HEK293 (cell line): ENCODE results near the gene NME1.
A peak's percentile ranks its signal among the peaks of the same experiment; 100 is the strongest.

Experiments used
- BCL11A ChIP-seq: fragments of 450-650 bp; formaldehyde crosslinking; IDR thresholded peaks from 2 replicates; pipeline ENCODE4 v1.5.1; 2016; ENCODE audit warnings: low read depth, missing biosample characterization, missing genetic modification characterization
- HOXC10 ChIP-seq: sonication (generic); formaldehyde crosslinking; IDR thresholded peaks from 2 replicates; pipeline ENCODE4 v1.8.1; 2023; ENCODE audit warnings: mild to moderate bottlenecking, missing genetic modification reagents
- PRDM1 ChIP-seq: fragments of 450-650 bp; formaldehyde crosslinking; IDR thresholded peaks from 2 replicates; pipeline ENCODE4; 2016; ENCODE audit warnings: missing biosample characterization, missing genetic modification characterization
- REPIN1 ChIP-seq: fragments of 450-650 bp; formaldehyde crosslinking; IDR thresholded peaks from 2 replicates; pipeline ENCODE4 v1.5.1; 2017; ENCODE audit warnings: missing biosample characterization, missing genetic modification characterization, low read depth
- SCRT2 ChIP-seq: fragments of 450-650 bp; formaldehyde crosslinking; IDR thresholded peaks from 2 replicates; pipeline ENCODE4 v1.5.1; 2016; ENCODE audit warnings: missing biosample characterization, missing genetic modification characterization
- SP7 ChIP-seq: fragments of 450-650 bp; formaldehyde crosslinking; IDR thresholded peaks from 2 replicates; pipeline ENCODE4 v1.5.1; 2016; ENCODE audit warnings: missing biosample characterization, missing genetic modification characterization
- ZBTB21 ChIP-seq: fragments of 450-650 bp; formaldehyde crosslinking; IDR thresholded peaks from 2 replicates; pipeline ENCODE4 v1.5.1; 2017; ENCODE audit warnings: missing biosample characterization, missing genetic modification characterization
- ZFHX2 ChIP-seq: fragments of 450-650 bp; formaldehyde crosslinking; conservative IDR thresholded peaks from 2 replicates; pipeline ENCODE4 v1.5.1; 2016; ENCODE audit warnings: missing biosample characterization, missing genetic modification characterization
- ZNF157 ChIP-seq: fragments of 450-650 bp; formaldehyde crosslinking; IDR thresholded peaks from 2 replicates; pipeline ENCODE4 v1.5.1; 2016; ENCODE audit warnings: missing biosample characterization, missing genetic modification characterization
- ZNF174 ChIP-seq: fragments of 450-650 bp; formaldehyde crosslinking; IDR thresholded peaks from 2 replicates; pipeline ENCODE4 v1.5.0; 2017; ENCODE audit warnings: missing biosample characterization, mild to moderate bottlenecking, missing genetic modification characterization
- ZNF211 ChIP-seq: fragments of 450-650 bp; formaldehyde crosslinking; IDR thresholded peaks from 2 replicates; pipeline ENCODE4 v1.5.1; 2016; ENCODE audit warnings: low read depth, missing biosample characterization, missing genetic modification characterization
- ZNF292 ChIP-seq: fragments of 450-650 bp; formaldehyde crosslinking; IDR thresholded peaks from 2 replicates; pipeline ENCODE4 v1.5.1; 2016; ENCODE audit warnings: low read depth, missing biosample characterization, missing genetic modification characterization, borderline replicate concordance
- ZNF426 ChIP-seq: fragments of 450-650 bp; formaldehyde crosslinking; IDR thresholded peaks from 2 replicates; pipeline ENCODE4 v1.5.1; 2017; ENCODE audit warnings: missing biosample characterization, missing genetic modification characterization, mild to moderate bottlenecking, inconsistent platforms, moderate library complexity
- ZNF521 ChIP-seq: fragments of 450-650 bp; formaldehyde crosslinking; IDR thresholded peaks from 2 replicates; pipeline ENCODE4 v1.5.1; 2017; ENCODE audit warnings: missing biosample characterization, mild to moderate bottlenecking, missing genetic modification characterization
- ZNF549 ChIP-seq: fragments of 450-650 bp; IDR thresholded peaks from 2 replicates; pipeline ENCODE4 v1.5.1; 2018; ENCODE audit warnings: missing biosample characterization, missing genetic modification characterization, mild to moderate bottlenecking, inconsistent platforms, moderate library complexity
- ZNF555 ChIP-seq: fragments of 450-650 bp; formaldehyde crosslinking; conservative IDR thresholded peaks from 2 replicates; pipeline ENCODE4 v1.5.1; 2017; ENCODE audit warnings: missing biosample characterization, mild to moderate bottlenecking, missing genetic modification characterization, inconsistent platforms
- ZNF610 ChIP-seq: fragments of 450-650 bp; formaldehyde crosslinking; IDR thresholded peaks from 2 replicates; pipeline ENCODE4 v1.5.1; 2016; ENCODE audit warnings: missing biosample characterization, missing genetic modification characterization, borderline replicate concordance
- ZNF623 ChIP-seq: fragments of 450-650 bp; formaldehyde crosslinking; IDR thresholded peaks from 2 replicates; pipeline ENCODE4 v1.5.1; 2016; ENCODE audit warnings: missing biosample characterization, missing genetic modification characterization
- ZNF670 ChIP-seq: fragments of 450-650 bp; formaldehyde crosslinking; IDR thresholded peaks from 2 replicates; pipeline ENCODE4 v1.5.1; 2016; ENCODE audit warnings: missing biosample characterization, missing genetic modification characterization, low read depth
- ZNF747 ChIP-seq: fragments of 450-650 bp; formaldehyde crosslinking; IDR thresholded peaks from 2 replicates; pipeline ENCODE4 v1.5.1; 2016; ENCODE audit warnings: missing biosample characterization, missing genetic modification characterization
- ZNF785 ChIP-seq: fragments of 450-650 bp; formaldehyde crosslinking; IDR thresholded peaks from 2 replicates; pipeline ENCODE4 v1.5.1; 2016; ENCODE audit warnings: missing biosample characterization, missing genetic modification characterization
- TF ChIP-seq, protein P1 (sequence below): fragments of 450-650 bp; formaldehyde crosslinking; conservative IDR thresholded peaks from 2 replicates; pipeline ENCODE4 v1.5.1; 2016; ENCODE audit warnings: low read depth, missing biosample characterization, missing genetic modification characterization
- TF ChIP-seq, protein P2 (sequence below): fragments of 450-650 bp; formaldehyde crosslinking; IDR thresholded peaks from 2 replicates; pipeline ENCODE4 v1.5.1; 2016; ENCODE audit warnings: missing biosample characterization, missing genetic modification characterization
- TF ChIP-seq, protein P3 (sequence below): fragments of 450-650 bp; formaldehyde crosslinking; IDR thresholded peaks from 2 replicates; pipeline ENCODE4 v1.5.1; 2016; ENCODE audit warnings: missing biosample characterization, missing genetic modification characterization
- TF ChIP-seq, protein P4 (sequence below): fragments of 450-650 bp; formaldehyde crosslinking; IDR thresholded peaks from 2 replicates; pipeline ENCODE4 v1.5.1; 2016; ENCODE audit warnings: missing biosample characterization, missing genetic modification characterization
- TF ChIP-seq, protein P5 (sequence below): fragments of 450-650 bp; IDR thresholded peaks from 2 replicates; pipeline ENCODE4 v1.5.1; 2018; ENCODE audit warnings: missing biosample characterization, mild to moderate bottlenecking, missing genetic modification characterization

Gene NME1

DNA sequence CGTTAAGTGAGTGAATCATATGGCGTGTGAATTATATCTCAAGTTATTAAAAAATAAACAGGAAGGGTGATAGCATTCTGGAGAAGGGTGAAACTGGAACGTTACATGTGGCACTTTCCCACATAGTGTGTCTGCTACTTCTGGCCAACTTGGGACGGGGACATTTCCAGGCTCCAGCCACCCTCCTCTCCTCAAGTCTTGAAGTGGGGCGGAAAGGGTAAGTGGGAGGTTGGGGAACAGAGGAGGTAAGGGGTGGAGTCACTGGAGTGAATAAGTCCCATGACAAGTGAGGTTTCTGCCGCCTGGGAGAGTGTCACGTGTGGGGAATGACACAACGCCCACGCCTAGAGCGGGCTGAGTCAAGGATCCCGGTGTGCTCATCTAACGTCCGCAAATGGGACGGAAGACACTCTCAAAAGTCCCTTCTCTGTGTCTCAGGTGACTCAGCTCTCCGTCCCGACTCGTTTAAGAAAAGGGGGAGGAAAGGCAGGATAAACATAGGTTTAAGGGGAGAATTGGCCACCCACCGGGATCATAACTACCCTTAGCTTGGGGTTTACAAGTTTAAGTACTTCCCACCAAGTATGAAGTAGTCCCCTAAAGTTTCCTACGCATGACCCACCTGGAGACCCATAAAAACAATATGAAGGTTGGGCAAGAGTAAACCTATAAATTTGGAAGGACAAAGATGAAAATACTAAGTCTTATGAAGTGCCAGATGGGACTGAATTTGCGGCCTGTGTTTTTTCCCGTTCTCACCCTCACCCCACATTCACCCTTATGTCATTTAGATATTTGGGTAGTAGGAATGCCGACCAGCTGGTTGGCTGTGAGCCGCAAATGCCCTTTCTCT lies 31.5 kb upstream of the NME1 start (continued):
- TF ChIP-seq ZNF785 (no peak), ZNF426 (tag by site-specific recombination) (no peak), PRDM1 (tag by site-specific recombination) (peak; percentile 97), SP7 (tag by site-specific recombination) (peak; percentile 99), ZNF292 (no peak), ZNF521 (no peak), ZNF670 (tag by site-specific recombination) (no peak), SCRT2 (no peak), HOXC10 (CRISPR knock-in tag) (no peak), ZBTB21 (tag by site-specific recombination) (peak; percentile 75), ZNF174 (tag by site-specific recombination) (no peak), ZNF747 (tag by site-specific recombination) (no peak), BCL11A (peak; percentile 66; the same call in 1 of the 2 replicates), REPIN1 (tag by site-specific recombination) (no peak), ZNF549 (tag by site-specific recombination) (no peak), ZNF610 (tag by site-specific recombination) (peak; percentile 67; the same call in 1 of the 2 replicates), ZNF157 (no peak), ZNF211 (tag by site-specific recombination) (no peak), ZNF555 (tag by site-specific recombination) (no peak), ZFHX2 (tag by site-specific recombination) (peak; percentile 98), ZNF623 (tag by site-specific recombination) (no peak; the same call in 1 of the 2 replicates)
- TF ChIP-seq, protein P1, sequence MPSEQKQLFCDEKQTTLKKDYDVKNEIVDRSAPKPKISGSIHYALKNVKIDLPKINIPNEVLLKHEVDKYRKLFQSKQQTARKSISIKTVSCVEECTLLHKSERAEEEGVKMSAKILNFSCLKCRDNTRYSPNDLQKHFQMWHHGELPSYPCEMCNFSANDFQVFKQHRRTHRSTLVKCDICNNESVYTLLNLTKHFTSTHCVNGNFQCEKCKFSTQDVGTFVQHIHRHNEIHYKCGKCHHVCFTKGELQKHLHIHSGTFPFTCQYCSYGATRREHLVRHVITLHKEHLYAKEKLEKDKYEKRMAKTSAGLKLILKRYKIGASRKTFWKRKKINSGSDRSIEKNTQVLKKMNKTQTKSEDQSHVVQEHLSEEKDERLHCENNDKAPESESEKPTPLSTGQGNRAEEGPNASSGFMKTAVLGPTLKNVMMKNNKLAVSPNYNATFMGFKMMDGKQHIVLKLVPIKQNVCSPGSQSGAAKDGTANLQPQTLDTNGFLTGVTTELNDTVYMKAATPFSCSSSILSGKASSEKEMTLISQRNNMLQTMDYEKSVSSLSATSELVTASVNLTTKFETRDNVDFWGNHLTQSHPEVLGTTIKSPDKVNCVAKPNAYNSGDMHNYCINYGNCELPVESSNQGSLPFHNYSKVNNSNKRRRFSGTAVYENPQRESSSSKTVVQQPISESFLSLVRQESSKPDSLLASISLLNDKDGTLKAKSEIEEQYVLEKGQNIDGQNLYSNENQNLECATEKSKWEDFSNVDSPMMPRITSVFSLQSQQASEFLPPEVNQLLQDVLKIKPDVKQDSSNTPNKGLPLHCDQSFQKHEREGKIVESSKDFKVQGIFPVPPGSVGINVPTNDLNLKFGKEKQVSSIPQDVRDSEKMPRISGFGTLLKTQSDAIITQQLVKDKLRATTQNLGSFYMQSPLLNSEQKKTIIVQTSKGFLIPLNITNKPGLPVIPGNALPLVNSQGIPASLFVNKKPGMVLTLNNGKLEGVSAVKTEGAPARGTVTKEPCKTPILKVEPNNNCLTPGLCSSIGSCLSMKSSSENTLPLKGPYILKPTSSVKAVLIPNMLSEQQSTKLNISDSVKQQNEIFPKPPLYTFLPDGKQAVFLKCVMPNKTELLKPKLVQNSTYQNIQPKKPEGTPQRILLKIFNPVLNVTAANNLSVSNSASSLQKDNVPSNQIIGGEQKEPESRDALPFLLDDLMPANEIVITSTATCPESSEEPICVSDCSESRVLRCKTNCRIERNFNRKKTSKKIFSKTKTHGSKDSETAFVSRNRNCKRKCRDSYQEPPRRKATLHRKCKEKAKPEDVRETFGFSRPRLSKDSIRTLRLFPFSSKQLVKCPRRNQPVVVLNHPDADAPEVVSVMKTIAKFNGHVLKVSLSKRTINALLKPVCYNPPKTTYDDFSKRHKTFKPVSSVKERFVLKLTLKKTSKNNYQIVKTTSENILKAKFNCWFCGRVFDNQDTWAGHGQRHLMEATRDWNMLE (tag by site-specific recombination): 0 out of 2 replicates have a peak, but pooled peaks have one; percentile 39
- TF ChIP-seq, protein P2, sequence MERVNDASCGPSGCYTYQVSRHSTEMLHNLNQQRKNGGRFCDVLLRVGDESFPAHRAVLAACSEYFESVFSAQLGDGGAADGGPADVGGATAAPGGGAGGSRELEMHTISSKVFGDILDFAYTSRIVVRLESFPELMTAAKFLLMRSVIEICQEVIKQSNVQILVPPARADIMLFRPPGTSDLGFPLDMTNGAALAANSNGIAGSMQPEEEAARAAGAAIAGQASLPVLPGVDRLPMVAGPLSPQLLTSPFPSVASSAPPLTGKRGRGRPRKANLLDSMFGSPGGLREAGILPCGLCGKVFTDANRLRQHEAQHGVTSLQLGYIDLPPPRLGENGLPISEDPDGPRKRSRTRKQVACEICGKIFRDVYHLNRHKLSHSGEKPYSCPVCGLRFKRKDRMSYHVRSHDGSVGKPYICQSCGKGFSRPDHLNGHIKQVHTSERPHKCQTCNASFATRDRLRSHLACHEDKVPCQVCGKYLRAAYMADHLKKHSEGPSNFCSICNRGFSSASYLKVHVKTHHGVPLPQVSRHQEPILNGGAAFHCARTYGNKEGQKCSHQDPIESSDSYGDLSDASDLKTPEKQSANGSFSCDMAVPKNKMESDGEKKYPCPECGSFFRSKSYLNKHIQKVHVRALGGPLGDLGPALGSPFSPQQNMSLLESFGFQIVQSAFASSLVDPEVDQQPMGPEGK (tag by site-specific recombination): peak; percentile 94
- TF ChIP-seq, protein P3, sequence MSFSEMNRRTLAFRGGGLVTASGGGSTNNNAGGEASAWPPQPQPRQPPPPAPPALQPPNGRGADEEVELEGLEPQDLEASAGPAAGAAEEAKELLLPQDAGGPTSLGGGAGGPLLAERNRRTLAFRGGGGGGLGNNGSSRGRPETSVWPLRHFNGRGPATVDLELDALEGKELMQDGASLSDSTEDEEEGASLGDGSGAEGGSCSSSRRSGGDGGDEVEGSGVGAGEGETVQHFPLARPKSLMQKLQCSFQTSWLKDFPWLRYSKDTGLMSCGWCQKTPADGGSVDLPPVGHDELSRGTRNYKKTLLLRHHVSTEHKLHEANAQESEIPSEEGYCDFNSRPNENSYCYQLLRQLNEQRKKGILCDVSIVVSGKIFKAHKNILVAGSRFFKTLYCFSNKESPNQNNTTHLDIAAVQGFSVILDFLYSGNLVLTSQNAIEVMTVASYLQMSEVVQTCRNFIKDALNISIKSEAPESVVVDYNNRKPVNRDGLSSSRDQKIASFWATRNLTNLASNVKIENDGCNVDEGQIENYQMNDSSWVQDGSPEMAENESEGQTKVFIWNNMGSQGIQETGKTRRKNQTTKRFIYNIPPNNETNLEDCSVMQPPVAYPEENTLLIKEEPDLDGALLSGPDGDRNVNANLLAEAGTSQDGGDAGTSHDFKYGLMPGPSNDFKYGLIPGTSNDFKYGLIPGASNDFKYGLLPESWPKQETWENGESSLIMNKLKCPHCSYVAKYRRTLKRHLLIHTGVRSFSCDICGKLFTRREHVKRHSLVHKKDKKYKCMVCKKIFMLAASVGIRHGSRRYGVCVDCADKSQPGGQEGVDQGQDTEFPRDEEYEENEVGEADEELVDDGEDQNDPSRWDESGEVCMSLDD (tag by site-specific recombination): peak; percentile 65
- TF ChIP-seq, protein P4, sequence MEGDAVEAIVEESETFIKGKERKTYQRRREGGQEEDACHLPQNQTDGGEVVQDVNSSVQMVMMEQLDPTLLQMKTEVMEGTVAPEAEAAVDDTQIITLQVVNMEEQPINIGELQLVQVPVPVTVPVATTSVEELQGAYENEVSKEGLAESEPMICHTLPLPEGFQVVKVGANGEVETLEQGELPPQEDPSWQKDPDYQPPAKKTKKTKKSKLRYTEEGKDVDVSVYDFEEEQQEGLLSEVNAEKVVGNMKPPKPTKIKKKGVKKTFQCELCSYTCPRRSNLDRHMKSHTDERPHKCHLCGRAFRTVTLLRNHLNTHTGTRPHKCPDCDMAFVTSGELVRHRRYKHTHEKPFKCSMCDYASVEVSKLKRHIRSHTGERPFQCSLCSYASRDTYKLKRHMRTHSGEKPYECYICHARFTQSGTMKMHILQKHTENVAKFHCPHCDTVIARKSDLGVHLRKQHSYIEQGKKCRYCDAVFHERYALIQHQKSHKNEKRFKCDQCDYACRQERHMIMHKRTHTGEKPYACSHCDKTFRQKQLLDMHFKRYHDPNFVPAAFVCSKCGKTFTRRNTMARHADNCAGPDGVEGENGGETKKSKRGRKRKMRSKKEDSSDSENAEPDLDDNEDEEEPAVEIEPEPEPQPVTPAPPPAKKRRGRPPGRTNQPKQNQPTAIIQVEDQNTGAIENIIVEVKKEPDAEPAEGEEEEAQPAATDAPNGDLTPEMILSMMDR (tag by site-specific recombination): no peak
- TF ChIP-seq, protein P5, sequence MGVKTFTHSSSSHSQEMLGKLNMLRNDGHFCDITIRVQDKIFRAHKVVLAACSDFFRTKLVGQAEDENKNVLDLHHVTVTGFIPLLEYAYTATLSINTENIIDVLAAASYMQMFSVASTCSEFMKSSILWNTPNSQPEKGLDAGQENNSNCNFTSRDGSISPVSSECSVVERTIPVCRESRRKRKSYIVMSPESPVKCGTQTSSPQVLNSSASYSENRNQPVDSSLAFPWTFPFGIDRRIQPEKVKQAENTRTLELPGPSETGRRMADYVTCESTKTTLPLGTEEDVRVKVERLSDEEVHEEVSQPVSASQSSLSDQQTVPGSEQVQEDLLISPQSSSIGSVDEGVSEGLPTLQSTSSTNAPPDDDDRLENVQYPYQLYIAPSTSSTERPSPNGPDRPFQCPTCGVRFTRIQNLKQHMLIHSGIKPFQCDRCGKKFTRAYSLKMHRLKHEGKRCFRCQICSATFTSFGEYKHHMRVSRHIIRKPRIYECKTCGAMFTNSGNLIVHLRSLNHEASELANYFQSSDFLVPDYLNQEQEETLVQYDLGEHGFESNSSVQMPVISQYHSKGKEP (tag by site-specific recombination): peak; percentile 20; the same call in 1 of the 2 replicates
